NCI-H2171 treated with DMSO at 0.1 percent for 48 hours (cell line): ENCODE results near the gene SLC26A4.

ENCODE experiments used
- DNase-seq: peaks from one replicate; lab custom pipeline; 2025; lab: John Stamatoyannopoulos, UW

SLC26A4 gene

GRCh38 chr7:107696330-107696946 is 35.8 kb downstream of the SLC26A4 start:
- no peak for DNase-seq

- peak; percentile 89 for DNase-seq
Measured at GRCh38 chr7:107697321-107698049, 36.9 kb downstream of the SLC26A4 start.

GRCh38 chr7:107700570-107700969 is 39.9 kb downstream of the SLC26A4 start:
- no peak for DNase-seq

GRCh38 chr7:107701191-107701590 is 40.6 kb downstream of the SLC26A4 start:
- no peak for DNase-seq

GRCh38 chr7:107703219-107703618 is 42.6 kb downstream of the SLC26A4 start:
- DNase-seq = no peak

GRCh38 chr7:107703872-107704271 is 43.2 kb downstream of the SLC26A4 start:
- DNase-seq = no peak

GRCh38 chr7:107708956-107709355 is 48.3 kb downstream of the SLC26A4 start:
- no peak for DNase-seq

GRCh38 chr7:107711301-107711700 is 50.7 kb downstream of the SLC26A4 start:
- no peak for DNase-seq

- DNase-seq = no peak
Measured at GRCh38 chr7:107712025-107712424, 51.4 kb downstream of the SLC26A4 start.

GRCh38 chr7:107712896-107713295 is 52.3 kb downstream of the SLC26A4 start:
- no peak for DNase-seq

- no peak for DNase-seq
Measured at GRCh38 chr7:107715531-107715930, 54.9 kb downstream of the SLC26A4 start.

GRCh38 chr7:107718456-107719193 is 58.0 kb downstream of the SLC26A4 start:
- DNase-seq = no peak

GRCh38 chr7:107721286-107721685 is 60.7 kb downstream of the SLC26A4 start:
- no peak for DNase-seq

GRCh38 chr7:107723255-107723654 is 62.6 kb downstream of the SLC26A4 start:
- no peak for DNase-seq

GRCh38 chr7:107725138-107725740 is 64.6 kb downstream of the SLC26A4 start:
- peak; percentile 48 for DNase-seq

GRCh38 chr7:107726356-107727130 is 65.9 kb downstream of the SLC26A4 start:
- no peak for DNase-seq

GRCh38 chr7:107728276-107728675 is 67.6 kb downstream of the SLC26A4 start:
- no peak for DNase-seq

GRCh38 chr7:107742678-107743566 is 82.3 kb downstream of the SLC26A4 start:
- no peak for DNase-seq

GRCh38 chr7:107743567-107744344 is 83.1 kb downstream of the SLC26A4 start, which contains the start of gene CBLL1:
Gene CBLL1, plus strand, starts transcription at chr7:107744142. Its CDS starts 22 bp downstream, at chr7:107744164.
- DNase-seq = peak; percentile 96

GRCh38 chr7:107744345-107744750 is 83.7 kb downstream of the SLC26A4 start:
- DNase-seq = no peak
